Pancreas (tissue), 10 donors: ENCODE data around the gene ADAD1. TPM values are rescaled to one million over a fixed set of nuclear protein-coding genes. Genes with fewer than 3 reads are reported as not detected.

Experiments used
- ATAC-seq, 4 donors: fragments of 200-7000 bp; cut with Tn5 transposase; one replicate each; pipeline versions ENCODE4 v1.8.0 to v1.9.1; 2020; ENCODE audit warnings: mild to moderate bottlenecking in 4 of 4, moderate library complexity in 4 of 4
- DNase-seq, 6 donors: peaks; one replicate each; pipeline ENCODE4 v3.0.0-alpha.2; 2020
- FAIRE-seq: peaks from 2 replicates; lab custom pipeline; 2012; peaks lifted over from hg19 to GRCh38; lab: Jason Lieb, UNC
- H3K27ac ChIP-seq, 4 donors: fragments of 200-600 bp; sonication (generic); 1 replicate in 3 of 4; 2 replicates in 1 of 4; pipeline versions ENCODE4 v1.5.0 to v1.8.0; 2020
- H3K27me3 ChIP-seq, 4 donors: fragments of 200-600 bp; one replicate each; pipeline ENCODE4 v1.8.0; 2021
- H3K36me3 ChIP-seq, 3 donors: fragments of 200-600 bp; sonication (generic) in 1 of 3; one replicate each; pipeline versions ENCODE4 v1.5.0 to v1.8.0; 2020 to 2021
- H3K4me1 ChIP-seq, 3 donors: fragments of 200-600 bp; one replicate each; pipeline ENCODE4 v1.8.0; 2021
- H3K4me3 ChIP-seq, 4 donors: fragments of 200-600 bp; sonication (generic) in 2 of 4; one replicate each; pipeline versions ENCODE4 v1.5.0 to v1.8.0; 2020 to 2021
- H3K9me3 ChIP-seq, 4 donors: fragments of 200-600 bp; one replicate each; pipeline ENCODE4 v1.8.0; 2021
- WGBS, 2 donors: extraction: QIAGEN DNeasy Blood & Tissue Kit; methylation state at CpG; one replicate each; pipeline ENCODE4 v1.1.7; 2013; 5-methylcytosine and 5-hydroxymethylcytosine counted together
- intact Hi-C, 3 donors: fragments of 100-400 bp; cut with DNase I; formaldehyde crosslinking; loops; one replicate each; pipeline versions ENCODE4 v1.11.1 to v1.14.2; 2022
- polyA plus RNA-seq, 2 donors: library from polyadenylated mRNA; stranded (reverse); fragments of 200-250 nt; gene quantifications; one replicate each; pipeline ENCODE4 v1.2.3, GENCODE V29; 2013
- total RNA-seq, 6 donors: library from RNA; stranded (reverse); fragmentation: NEBNext Ultra II Directional in 4 of 6; extraction: Animal tissue kit (Norgen Biotek cat#: 25700) in 4 of 6; gene quantifications; one replicate each; pipeline versions ENCODE4 v1.2.1 to v1.2.4, GENCODE V29; 2021 to 2023
- TF ChIP-seq, protein P1 (sequence below), 4 donors: fragments of 200-600 bp; sonication (generic) in 3 of 4; IDR thresholded peaks; one replicate each; pipeline versions ENCODE4 v1.5.0 to v1.8.0; 2021; ENCODE audit warnings: antibody characterized with exemption in 4 of 4
- donor health status: healthy with polysubstance abuse.
- donor health status: DM: no; HTN: no; CAD: no; lungs with moderate emphysema.
- donor health status: DM: no; HTN: no; CAD: no.
- donor health status: control.
- donor health status: control.
- donor health status: Bipolar disorder and iron deficiency.
- donor health status: DM: yes; HTN: yes; CAD: no.
- donor health status: DM: no; HTN: no; CAD: no.
- donor health status: DM: no; HTN: no; CAD: no.
- donor health status: DM: yes; HTN: yes; CAD: no.

The ADAD1 gene
- total and polyA plus RNA-seq, 8 donors, result not detected

DNA sequence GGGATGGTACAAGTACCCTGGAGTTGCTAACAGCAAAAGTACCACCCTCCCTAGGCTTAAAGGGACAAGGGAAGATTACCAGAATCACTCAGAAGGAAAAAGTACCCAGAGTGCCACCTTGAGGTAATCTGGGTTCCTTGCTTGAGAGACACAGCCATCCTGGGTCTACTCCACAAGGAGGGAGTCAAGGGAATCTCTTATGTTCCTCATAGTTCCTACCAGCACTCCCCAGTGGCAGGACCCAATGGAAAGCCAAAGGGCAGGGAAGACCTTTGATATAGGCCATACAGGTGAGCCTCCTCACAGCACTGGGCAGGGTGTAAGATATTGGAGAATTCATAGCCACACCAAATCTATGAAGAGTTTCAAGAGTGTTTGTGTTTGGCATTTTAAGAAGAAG lies 72.0 kb downstream of the ADAD1 start:
- intact Hi-C loops, result no loop called here
- H3K27me3 ChIP-seq, result no peaks in the 10 kb centered on the region
- no peaks in the 10 kb centered on the region for H3K36me3 ChIP-seq
- H3K9me3 ChIP-seq, result no peaks in the 10 kb centered on the region
- FAIRE-seq (no peak), ATAC-seq (no peak), DNase-seq (no peak)
- TF ChIP-seq, protein P1, sequence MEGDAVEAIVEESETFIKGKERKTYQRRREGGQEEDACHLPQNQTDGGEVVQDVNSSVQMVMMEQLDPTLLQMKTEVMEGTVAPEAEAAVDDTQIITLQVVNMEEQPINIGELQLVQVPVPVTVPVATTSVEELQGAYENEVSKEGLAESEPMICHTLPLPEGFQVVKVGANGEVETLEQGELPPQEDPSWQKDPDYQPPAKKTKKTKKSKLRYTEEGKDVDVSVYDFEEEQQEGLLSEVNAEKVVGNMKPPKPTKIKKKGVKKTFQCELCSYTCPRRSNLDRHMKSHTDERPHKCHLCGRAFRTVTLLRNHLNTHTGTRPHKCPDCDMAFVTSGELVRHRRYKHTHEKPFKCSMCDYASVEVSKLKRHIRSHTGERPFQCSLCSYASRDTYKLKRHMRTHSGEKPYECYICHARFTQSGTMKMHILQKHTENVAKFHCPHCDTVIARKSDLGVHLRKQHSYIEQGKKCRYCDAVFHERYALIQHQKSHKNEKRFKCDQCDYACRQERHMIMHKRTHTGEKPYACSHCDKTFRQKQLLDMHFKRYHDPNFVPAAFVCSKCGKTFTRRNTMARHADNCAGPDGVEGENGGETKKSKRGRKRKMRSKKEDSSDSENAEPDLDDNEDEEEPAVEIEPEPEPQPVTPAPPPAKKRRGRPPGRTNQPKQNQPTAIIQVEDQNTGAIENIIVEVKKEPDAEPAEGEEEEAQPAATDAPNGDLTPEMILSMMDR (IDR thresholded peaks at IDR 0.05), result no peak
- no peak overlapping the region for H3K4me3 ChIP-seq
- H3K27ac ChIP-seq, result no peak overlapping the region
- H3K4me1 ChIP-seq, result no peaks in the 10 kb centered on the region

DNA sequence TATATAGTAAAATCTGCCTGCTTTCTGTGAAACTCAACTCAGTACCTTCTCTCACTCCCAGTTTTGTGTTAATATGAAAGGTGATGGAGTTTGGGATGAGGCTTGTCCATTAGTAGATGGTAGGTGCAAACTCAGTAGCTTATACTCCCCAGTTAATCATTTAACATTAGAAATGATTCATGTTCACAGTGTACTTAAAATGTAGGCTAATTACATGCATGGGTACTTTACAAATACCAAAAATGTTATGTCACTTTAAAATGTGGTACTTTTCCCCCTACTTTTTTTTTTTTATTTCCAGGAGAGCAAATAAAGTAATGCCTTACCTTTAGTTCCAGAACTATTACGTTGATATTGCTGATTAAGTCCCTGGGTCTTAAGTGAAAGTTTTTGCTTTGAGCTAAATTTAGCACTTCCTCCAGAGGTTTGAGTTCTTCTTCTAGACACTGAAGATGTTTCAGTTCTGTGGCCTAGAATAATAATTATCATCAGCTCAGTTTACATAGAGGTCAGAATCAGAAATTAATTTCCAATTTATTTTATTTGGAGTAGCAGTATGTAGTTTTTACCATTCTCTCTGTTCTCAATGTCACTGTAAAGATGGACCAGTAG lies 74.7 kb downstream of the ADAD1 start:
- WGBS, 2 donors, result 16% methylated on average over 1 of the region's 1 CpG

DNA sequence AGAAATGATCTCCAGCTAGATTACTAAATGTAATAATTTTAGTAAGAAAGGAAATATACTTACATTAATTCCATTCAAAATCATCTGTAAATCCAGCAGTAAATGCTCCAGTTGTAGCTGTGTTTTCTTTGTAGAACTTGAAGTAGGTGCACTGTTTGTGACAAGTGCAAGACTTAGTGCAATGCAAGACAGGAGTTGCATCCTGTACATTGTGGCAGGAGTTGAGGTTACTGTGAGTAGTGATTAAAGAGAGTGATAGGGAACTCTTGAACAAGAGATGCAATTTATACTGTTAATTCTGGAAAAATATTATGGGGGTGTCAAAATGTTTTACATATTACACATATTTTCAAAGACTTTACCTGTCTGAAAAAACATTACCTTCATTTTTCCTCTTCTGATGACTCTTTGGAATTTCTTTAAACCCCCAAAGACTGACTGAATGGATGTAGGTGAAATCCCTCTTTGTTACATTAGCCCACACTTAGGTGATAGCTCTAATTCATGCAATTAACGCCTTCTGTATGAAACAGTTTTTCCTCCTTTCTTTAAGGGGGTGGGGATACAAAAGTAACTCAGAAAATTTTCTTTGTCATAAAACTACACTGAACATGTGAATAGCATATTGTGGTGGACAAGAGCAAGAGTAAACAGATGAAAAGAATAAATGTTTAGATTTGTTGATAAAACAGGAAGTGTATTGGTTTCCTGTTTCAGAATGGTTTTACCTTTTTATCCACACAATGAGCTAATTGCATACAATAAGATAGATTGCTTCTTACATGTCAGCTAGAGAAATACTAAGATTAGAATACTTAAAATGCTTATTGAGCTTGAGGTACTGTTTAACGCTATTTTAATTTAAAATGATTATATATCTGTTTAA lies 77.7 kb downstream of the ADAD1 start, which contains the start of gene IL2:
Gene IL2 (minus strand): TSS at position 495 of the 886 bp plus-strand sequence. CDS start 285 bp downstream, at position 210.
- no peak within 1 kb of the TSS for H3K27ac ChIP-seq
- no peaks in the 10 kb centered on the region for H3K4me1 ChIP-seq
- no peaks in the 10 kb centered on the region for H3K27me3 ChIP-seq
- no peak for FAIRE-seq
- DNase-seq, result no peak
- WGBS, 2 donors, result 66 to 74% methylated on average over 2 of the region's 2 CpGs
- no peaks in the 10 kb centered on the region for H3K36me3 ChIP-seq
- no peak for ATAC-seq
- no peaks in the 10 kb centered on the region for H3K9me3 ChIP-seq
- intact Hi-C loops, result no loop called here
- no peak within 1 kb of the TSS for H3K4me3 ChIP-seq
- TF ChIP-seq, protein P1 (IDR thresholded peaks at IDR 0.05), result no peak

More for the DNA sequence above, 74.7 kb downstream of the ADAD1 start:
- intact Hi-C loops, result no loop called here
- Histone ChIP-seq H3K4me3 (no peak overlapping the region), H3K9me3 (no peaks in the 10 kb centered on the region), H3K36me3 (no peaks in the 10 kb centered on the region), H3K27ac (no peak overlapping the region), H3K27me3 (no peaks in the 10 kb centered on the region), H3K4me1 (no peaks in the 10 kb centered on the region)
- TF ChIP-seq, protein P1 (IDR thresholded peaks at IDR 0.05), result no peak
- no peak for DNase-seq
- no peak for FAIRE-seq
- ATAC-seq, result peak in 2 of 4 donors; percentile 44 to 79

DNA sequence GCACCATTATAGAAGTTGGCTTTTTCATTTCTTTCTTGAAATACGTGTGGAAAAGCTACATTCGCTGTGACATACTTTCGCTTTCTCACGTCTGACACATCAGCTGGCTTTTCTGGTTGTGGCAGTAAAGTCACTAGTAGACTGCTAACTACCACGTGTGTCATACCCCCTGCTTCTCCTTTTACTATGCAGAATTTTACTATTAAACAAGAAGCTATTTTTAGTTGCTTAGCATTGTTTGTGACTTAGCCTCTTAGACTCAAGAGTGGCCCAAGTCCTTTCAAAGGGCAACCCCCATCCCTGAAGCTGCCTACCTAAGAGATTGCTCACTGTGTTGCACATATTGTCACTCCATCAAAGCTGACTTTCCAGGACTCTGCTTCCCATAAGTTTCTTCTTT lies 79.8 kb downstream of the ADAD1 start:
- DNase-seq, result no peak
- 41 to 50% methylated on average over 5 of the region's 5 CpGs for WGBS, 2 donors
- Histone ChIP-seq H3K9me3 (no peaks in the 10 kb centered on the region), H3K27ac (no peak overlapping the region), H3K36me3 (no peaks in the 10 kb centered on the region), H3K4me3 (no peak overlapping the region), H3K27me3 (no peaks in the 10 kb centered on the region), H3K4me1 (no peaks in the 10 kb centered on the region)
- TF ChIP-seq, protein P1 (IDR thresholded peaks at IDR 0.05), result no peak
- ATAC-seq, result peak in 1 of 4 donors; percentile 59
- intact Hi-C loops, result no loop called here
- FAIRE-seq, result no peak
